ENCODE data around the gene BAX. TPM values are rescaled to one million over a fixed set of nuclear protein-coding genes. Genes with fewer than 3 reads are reported as not detected.
A peak's percentile ranks its signal among the peaks of the same experiment; 100 is the strongest.

The BAX gene
- total and polyA plus RNA-seq, 8 donors, result 12.1 to 121 (median 49.0) TPM

GRCh38 chr19:48966541-48967345 is 12.1 kb downstream of the BAX start:
- intact Hi-C loops (cut with DNase I; ENCODE audit: low total_unique reads), result no loop called here
- H3K27me3 ChIP-seq, result no peaks in the 10 kb centered on the region
- DNase-seq, result no peak
- H3K4me1 ChIP-seq, result peaks cover 42 to 85% (median 64%) of the 10 kb centered on the region in 4 donors
- H3K36me3 ChIP-seq, result peaks cover 31 to 56% (median 53%) of the 10 kb centered on the region in 4 donors
- WGBS, 5 donors, result 67 to 76% (median 71%) methylated on average over 10 of the region's 10 CpGs
- TF ChIP-seq EP300 (IDR thresholded peaks at IDR 0.05), result no peak
- peak in 1 of 4 donors; percentile 5 for TF ChIP-seq POLR2A (IDR thresholded peaks at IDR 0.05)
- H3K27ac ChIP-seq, result peak overlapping the region; percentile 93 to 97 (median 96)
- no peaks in the 10 kb centered on the region for H3K9me3 ChIP-seq
- peak overlapping the region; percentile 77 to 98 (median 90) for H3K4me3 ChIP-seq

GRCh38 chr19:48967346-48968178 is 12.9 kb downstream of the BAX start:
- H3K4me3 ChIP-seq, result peak overlapping the region; percentile 77 to 98 (median 90)
- no peaks in the 10 kb centered on the region for H3K27me3 ChIP-seq
- no peaks in the 10 kb centered on the region for H3K9me3 ChIP-seq
- peak overlapping the region; percentile 5 to 97 (median 94) for H3K27ac ChIP-seq
- H3K4me1 ChIP-seq, result peaks cover 33 to 77% (median 56%) of the 10 kb centered on the region in 4 donors
- intact Hi-C loops (cut with DNase I; ENCODE audit: low total_unique reads), result no loop called here
- 73 to 77% (median 76%) methylated on average over 14 of the region's 14 CpGs for WGBS, 5 donors
- peaks cover 31 to 64% (median 61%) of the 10 kb centered on the region in 4 donors for H3K36me3 ChIP-seq
- TF ChIP-seq CTCF (IDR thresholded peaks at IDR 0.05), result no peak
- TF ChIP-seq POLR2AphosphoS5 (IDR thresholded peaks at IDR 0.05), result peak in 2 of 3 donors; percentile 36 to 51
- peak in 1 of 2 donors; percentile 67 for DNase-seq

GRCh38 chr19:48968179-48968661 is 13.5 kb downstream of the BAX start:
- 53 to 61% (median 59%) methylated on average over 4 of the region's 4 CpGs for WGBS, 5 donors
- H3K4me3 ChIP-seq, result no peak overlapping the region
- no peaks in the 10 kb centered on the region for H3K9me3 ChIP-seq
- peaks cover 35 to 71% (median 68%) of the 10 kb centered on the region in 4 donors for H3K36me3 ChIP-seq
- intact Hi-C loops (cut with DNase I; ENCODE audit: low total_unique reads), result no loop called here
- H3K4me1 ChIP-seq, result peaks cover 30 to 70% (median 50%) of the 10 kb centered on the region in 4 donors
- peak in 1 of 2 donors; percentile 35 for DNase-seq
- H3K27ac ChIP-seq, result peak overlapping the region; percentile 11 to 97 (median 94)
- H3K27me3 ChIP-seq, result no peaks in the 10 kb centered on the region
- TF ChIP-seq POLR2AphosphoS5 (IDR thresholded peaks at IDR 0.05), result peak in 1 of 3 donors; percentile 16
- no peak for TF ChIP-seq CTCF (IDR thresholded peaks at IDR 0.05)

- intact Hi-C loops (cut with DNase I; ENCODE audit: low total_unique reads), result no loop called here
Observed at GRCh38 chr19:48968813-48969218, 14.1 kb downstream of the BAX start.

More at GRCh38 chr19:48968813-48969218, 14.1 kb downstream of the BAX start:
- no peaks in the 10 kb centered on the region for H3K9me3 ChIP-seq
- TF ChIP-seq CTCF (IDR thresholded peaks at IDR 0.05) (no peak), POLR2A (IDR thresholded peaks at IDR 0.05) (peak in 1 of 4 donors; percentile 20)
- H3K4me3 ChIP-seq, result no peak overlapping the region
- no peaks in the 10 kb centered on the region for H3K27me3 ChIP-seq
- H3K4me1 ChIP-seq, result peaks cover 24 to 64% (median 44%) of the 10 kb centered on the region in 4 donors
- 67 to 82% (median 71%) methylated on average over 15 of the region's 15 CpGs for WGBS, 5 donors
- H3K27ac ChIP-seq, result peak overlapping the region in 4 of 5 donors; percentile 93 to 97 (median 96)
- no peak for DNase-seq
- H3K36me3 ChIP-seq, result peaks cover 38 to 77% (median 74%) of the 10 kb centered on the region in 4 donors
